ENCODE data around the gene TRIM66. TPM values are rescaled to one million over a fixed set of nuclear protein-coding genes. Genes with fewer than 3 reads are reported as not detected.

TRIM66 gene
- total and polyA plus RNA-seq, 2 of the 8 experiments (the other 6 are each of a cell fraction or from before 2014, with no cell fraction given) = 3.1 to 3.5 TPM

GRCh38 chr11:8698917-8699441 lies 16.5 kb upstream of the TRIM66 start:
- Histone ChIP-seq H2AFZ (ENCODE audit: low read length) (no peak overlapping the region), H3K4ac (replicated peaks; ENCODE audit: insufficient read length, low read depth, low read length) (peak overlapping the region; percentile 51), H2BK15ac (ENCODE audit: low read length) (no peak overlapping the region), H3K23me2 (ENCODE audit: low read depth, low read length) (no peaks in the 10 kb centered on the region; the same call in 1 of the 2 replicates), H2AK5ac (ENCODE audit: low read depth, low read length) (peak overlapping the region; percentile 97), H4K20me1 (replicated peaks in 1 of 2; ENCODE audit: control insufficient read depth in 1 of 2, insufficient read depth in 2 of 2, low read length in 2 of 2) (no peaks in the 10 kb centered on the region), H4K5ac (ENCODE audit: insufficient read length, low read depth, low read length) (peak overlapping the region; percentile 32), H4K8ac (ENCODE audit: extremely low read depth, insufficient read depth, low read length) (no peak overlapping the region), H3K56ac (replicated peaks; ENCODE audit: insufficient read length, low read depth, low read length) (no peak overlapping the region), H2BK12ac (ENCODE audit: low read depth, low read length) (peak overlapping the region; percentile 97), H3K9ac (replicated peaks in 1 of 4; ENCODE audit: extremely low read depth in 1 of 4, low read depth in 3 of 4, low read length in 3 of 4) (no peak overlapping the region; a peak in 2 of 7 replicates), H3K4me3 (ENCODE audit: extremely low read depth in 1 of 4, insufficient read depth in 2 of 4, low read depth in 3 of 4, low read length in 4 of 4) (no peak overlapping the region), H3K18ac (ENCODE audit: extremely low read depth, low read length) (peak overlapping the region; percentile 86), H2BK20ac (ENCODE audit: low read length) (peak overlapping the region; percentile 100; the same call in 1 of the 2 replicates), H2BK5ac (ENCODE audit: low read depth, low read length) (peak overlapping the region; percentile 94), H3K27ac (ENCODE audit: low read depth, low read length) (peak overlapping the region; percentile 73), H3K14ac (ENCODE audit: insufficient read length) (no peak overlapping the region), H3K4me1 (replicated peaks in 1 of 4; ENCODE audit: control insufficient read depth in 3 of 4, insufficient read depth in 4 of 4, low read length in 3 of 4) (peaks cover 15 to 30% (median 20%) of the 10 kb centered on the region in 4 experiments; a peak in 6 of 7 replicates), H3K36me3 (ENCODE audit: control insufficient read depth in 2 of 4, insufficient read depth in 4 of 4, low read length in 3 of 4) (peaks cover 2 to 19% (median 9%) of the 10 kb centered on the region in 4 experiments; a peak in 6 of 8 replicates), H3K9me3 (ENCODE audit: insufficient read depth in 2 of 2, low read depth in 1 of 2, low read length in 1 of 2) (no peaks in the 10 kb centered on the region), H3K27me3 (replicated peaks in 1 of 4; ENCODE audit: control insufficient read depth in 3 of 4, extremely low read depth in 1 of 4, insufficient read depth in 3 of 4, low read length in 3 of 4) (no peaks in the 10 kb centered on the region), H2BK120ac (replicated peaks; ENCODE audit: low read depth, low read length) (peak overlapping the region; percentile 39), H3K79me1 (ENCODE audit: low read depth, low read length) (no peaks in the 10 kb centered on the region; the same call in 1 of the 2 replicates), H3K4me2 (ENCODE audit: insufficient read depth in 1 of 2, low read depth in 2 of 2, low read length in 2 of 2) (peak overlapping the region; percentile 8 to 36; a peak in 3 of 4 replicates), H3K23ac (ENCODE audit: insufficient read length) (no peak overlapping the region), H4K91ac (replicated peaks; ENCODE audit: insufficient read length, low read length) (peak overlapping the region; percentile 85), H3K79me2 (ENCODE audit: control insufficient read depth in 1 of 2, insufficient read depth in 2 of 2, low read length in 2 of 2) (no peaks in the 10 kb centered on the region)
- WGBS, 2 experiments (ENCODE audit: extremely low coverage in 1 of 2, insufficient coverage in 1 of 2, insufficient read length in 1 of 2, insufficient replicate concordance in 2 of 2, low coverage in 1 of 2, low lambda C conversion rate in 2 of 2, missing lambda C conversion rate in 1 of 2) = 82% methylated on average over 9 of the region's 11 CpGs; no CpG with 5 or more reads in 1 of the 2 experiments
- DNase-seq (ENCODE audit: low read depth in 1 of 2, low spot score in 2 of 2) (peak in 1 of 2 experiments; percentile 66), FAIRE-seq (no peak)
- POLR2A ChIA-PET (ENCODE audit: partially characterized antibody) = interaction anchor here (0.6 to 11.1 kb wide), 19 partner anchors 8 to 785 kb away, joined by 3 to 248 read pairs (median 4); partner anchors contain the start of genes RPL27A and TRIM66
- CTCF ChIA-PET (ENCODE audit: partially characterized antibody) = interaction anchor here (0.8 to 1.6 kb wide), 10 partner anchors 9 to 261 kb away, joined by 3 to 5 read pairs (median 3); a partner anchor contains a TSS
- TF ChIP-seq TAF7 (optimal IDR thresholded peaks at IDR 0.05; ENCODE audit: borderline replicate concordance, low read depth, low read length) (no peak), SRF (IDR thresholded peaks at IDR 0.05; ENCODE audit: low read depth, low read length) (no peak), RNF2 (IDR thresholded peaks at IDR 0.05; ENCODE audit: borderline replicate concordance, low read depth, low read length, missing control alignments, poor library complexity, severe bottlenecking) (no peak), CTCF (IDR thresholded peaks at IDR 0.05; ENCODE audit: control extremely low read depth in 1 of 3, insufficient read depth in 1 of 3, low read depth in 1 of 3, low read length in 3 of 3) (no peak), ASH2L (IDR thresholded peaks at IDR 0.05; ENCODE audit: low read length) (no peak), JUND (IDR thresholded peaks at IDR 0.05; ENCODE audit: low read length) (no peak), SP4 (IDR thresholded peaks at IDR 0.05; ENCODE audit: low read length) (no peak), CREB1 (IDR thresholded peaks at IDR 0.05) (no peak), E2F6 (IDR thresholded peaks at IDR 0.05) (no peak), SIRT6 (IDR thresholded peaks at IDR 0.05; ENCODE audit: low read length) (no peak)
